ENCODE measurements around the gene TTLL10. TPM values are rescaled to one million over a fixed set of nuclear protein-coding genes. Genes with fewer than 3 reads are reported as not detected.

The TTLL10 gene
- total and polyA plus RNA-seq, 2 of the 8 experiments (the other 6 are each of a cell fraction or from before 2014, with no cell fraction given), result 1.1 to 1.7 TPM

- TF ChIP-seq KDM4A (IDR thresholded peaks at IDR 0.05; ENCODE audit: low read depth, low read length, severe bottlenecking), result no peak
Observed at GRCh38 chr1:1237874-1238701, 64.4 kb downstream of the TTLL10 start (continued).

All from H1 (cell line).